ENCODE data around the gene TSPAN17. TPM values are rescaled to one million over a fixed set of nuclear protein-coding genes. Genes with fewer than 3 reads are reported as not detected.
"Not testable (repeated sequence)": the region's sequence is repeated elsewhere in the genome, so short reads cannot be mapped to it uniquely, and the experiment has no call there.

The TSPAN17 gene, protein sequence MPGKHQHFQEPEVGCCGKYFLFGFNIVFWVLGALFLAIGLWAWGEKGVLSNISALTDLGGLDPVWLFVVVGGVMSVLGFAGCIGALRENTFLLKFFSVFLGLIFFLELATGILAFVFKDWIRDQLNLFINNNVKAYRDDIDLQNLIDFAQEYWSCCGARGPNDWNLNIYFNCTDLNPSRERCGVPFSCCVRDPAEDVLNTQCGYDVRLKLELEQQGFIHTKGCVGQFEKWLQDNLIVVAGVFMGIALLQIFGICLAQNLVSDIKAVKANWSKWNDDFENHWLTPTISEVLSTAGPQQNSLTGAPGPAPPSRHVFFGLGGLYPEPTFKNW
- total RNA-seq (2014; rRNA removed; shearing (Covaris generic)) = 25.0 and 33.8 TPM in 2 replicates
- 61.2 and 69.5 TPM in 2 replicates for polyA plus RNA-seq (2014; cell fraction: nucleus; rRNA removed)

DNA sequence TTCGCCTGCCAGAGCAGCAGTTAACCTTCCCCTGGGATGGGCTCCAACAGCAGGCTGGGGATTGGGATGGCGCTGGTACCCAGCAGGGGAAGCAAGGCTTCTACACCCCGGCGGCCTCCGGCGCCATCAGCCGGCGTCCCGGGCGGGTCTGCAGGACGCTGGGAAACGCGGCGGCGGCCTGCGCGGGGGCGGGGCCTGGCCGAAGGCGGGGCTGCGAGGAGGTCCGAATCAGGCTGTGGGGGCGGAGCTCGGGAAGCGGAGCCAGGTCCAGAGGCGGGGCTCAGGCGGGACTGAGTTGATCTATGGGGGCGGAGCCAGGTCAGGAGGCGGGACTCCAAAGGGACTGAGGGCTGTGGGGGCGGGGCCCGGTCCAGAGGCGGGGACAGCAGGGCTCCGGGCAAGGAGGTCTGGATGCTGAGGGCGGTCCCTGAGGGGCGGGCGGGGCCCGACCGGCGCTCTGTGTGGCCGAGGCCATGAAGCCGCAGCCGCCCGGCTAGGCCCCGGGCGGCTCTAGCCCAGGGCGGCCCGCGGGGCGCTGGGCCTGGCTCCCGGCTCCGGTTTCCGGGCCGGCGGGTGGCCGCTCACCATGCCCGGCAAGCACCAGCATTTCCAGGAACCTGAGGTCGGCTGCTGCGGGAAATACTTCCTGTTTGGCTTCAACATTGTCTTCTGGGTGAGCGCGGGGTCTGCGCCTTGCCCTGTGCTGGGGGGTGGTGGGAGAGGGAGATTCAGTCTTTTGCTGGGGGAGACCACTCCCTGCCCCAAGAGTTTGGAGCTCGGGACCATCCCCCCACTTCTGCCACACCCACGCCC, at the start of gene TSPAN17:
TSS of gene TSPAN17 (plus strand) at position 455 of the 813 bp plus-strand sequence. CDS start at position 587, 132 bp downstream.
- peak; percentile 99 for DNase-seq (ENCODE audit: extremely low read depth, low read depth)

- not testable (repeated sequence) for DNase-seq (ENCODE audit: extremely low read depth, low read depth)
Measured at GRCh38 chr5:176599749-176600430, 47.4 kb upstream of the TSPAN17 start.

GRCh38 chr5:176601901-176602482, 45.3 kb upstream of the TSPAN17 start:
- DNase-seq (ENCODE audit: extremely low read depth, low read depth) = no peak

GRCh38 chr5:176603091-176603490, 44.2 kb upstream of the TSPAN17 start:
- DNase-seq (ENCODE audit: extremely low read depth, low read depth) = no peak

DNA sequence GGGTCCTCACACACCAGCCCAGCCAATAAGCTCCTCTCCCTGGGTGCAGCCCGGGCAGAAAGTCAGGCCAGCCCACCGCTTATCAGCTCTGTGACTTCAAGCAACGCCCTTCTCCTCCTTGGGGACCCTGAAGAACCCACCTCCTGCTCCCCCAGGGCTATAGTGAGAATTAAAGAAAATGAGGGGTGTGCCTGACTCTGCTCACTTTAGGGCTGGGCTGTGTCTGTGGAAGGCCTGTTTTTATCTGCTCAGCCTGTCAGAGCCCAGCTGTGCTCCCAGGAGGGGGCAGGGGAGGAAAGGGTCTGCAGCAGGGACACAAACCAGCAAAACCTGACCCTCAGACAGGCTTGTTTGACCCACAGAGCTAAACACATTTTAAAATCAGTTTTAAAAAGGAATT, 41.3 kb upstream of the TSPAN17 start:
- no peak for DNase-seq (ENCODE audit: extremely low read depth, low read depth)

DNA sequence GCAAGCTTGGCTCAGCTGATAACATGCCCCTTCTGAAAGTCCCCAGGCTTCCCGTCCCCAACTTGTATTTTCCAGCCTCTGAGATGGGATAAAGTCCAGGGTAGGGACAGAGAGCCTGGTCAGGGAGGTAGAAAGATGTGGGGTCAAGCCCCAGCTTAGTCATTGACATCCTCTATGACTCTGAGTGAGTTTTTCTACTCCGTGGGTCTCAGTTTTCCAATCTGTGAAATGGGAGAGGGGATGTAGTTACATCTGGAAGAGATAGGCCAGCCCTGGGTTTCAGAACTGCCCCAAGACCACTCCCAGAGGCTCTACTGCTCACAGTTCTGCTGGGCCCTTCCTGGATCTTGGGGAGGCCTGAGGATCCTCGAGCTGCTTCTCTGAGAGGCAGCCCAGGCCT, 40.4 kb upstream of the TSPAN17 start:
- DNase-seq (ENCODE audit: extremely low read depth, low read depth) = no peak

DNA sequence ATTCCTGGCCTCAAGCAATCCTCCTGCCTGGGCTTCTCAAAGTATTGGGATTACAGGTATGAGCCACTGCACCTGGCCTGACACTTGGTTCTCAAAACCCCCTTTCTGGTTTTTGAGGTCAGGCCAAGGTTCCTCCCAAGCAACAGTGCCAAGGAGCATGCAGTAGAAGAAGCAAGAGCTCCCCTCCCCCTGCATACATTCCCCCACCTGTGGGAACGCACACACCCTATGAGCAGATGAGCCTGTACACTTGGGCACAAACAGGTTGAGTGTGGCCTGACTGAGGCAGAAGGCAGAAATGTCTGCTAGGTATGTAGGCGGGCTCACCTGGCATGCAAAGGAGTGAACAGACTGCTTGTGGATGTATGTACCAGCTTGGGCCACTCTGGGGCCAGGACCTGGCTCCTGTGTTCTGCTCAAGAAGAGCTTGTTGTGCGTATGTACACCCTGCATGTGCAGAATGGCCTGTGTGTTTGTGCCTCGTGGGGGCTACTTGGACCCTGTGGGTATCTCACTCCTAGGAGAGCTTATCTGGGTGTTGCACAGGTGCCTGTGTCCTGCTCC, 39.1 kb upstream of the TSPAN17 start:
- DNase-seq (ENCODE audit: extremely low read depth, low read depth) = no peak

DNA sequence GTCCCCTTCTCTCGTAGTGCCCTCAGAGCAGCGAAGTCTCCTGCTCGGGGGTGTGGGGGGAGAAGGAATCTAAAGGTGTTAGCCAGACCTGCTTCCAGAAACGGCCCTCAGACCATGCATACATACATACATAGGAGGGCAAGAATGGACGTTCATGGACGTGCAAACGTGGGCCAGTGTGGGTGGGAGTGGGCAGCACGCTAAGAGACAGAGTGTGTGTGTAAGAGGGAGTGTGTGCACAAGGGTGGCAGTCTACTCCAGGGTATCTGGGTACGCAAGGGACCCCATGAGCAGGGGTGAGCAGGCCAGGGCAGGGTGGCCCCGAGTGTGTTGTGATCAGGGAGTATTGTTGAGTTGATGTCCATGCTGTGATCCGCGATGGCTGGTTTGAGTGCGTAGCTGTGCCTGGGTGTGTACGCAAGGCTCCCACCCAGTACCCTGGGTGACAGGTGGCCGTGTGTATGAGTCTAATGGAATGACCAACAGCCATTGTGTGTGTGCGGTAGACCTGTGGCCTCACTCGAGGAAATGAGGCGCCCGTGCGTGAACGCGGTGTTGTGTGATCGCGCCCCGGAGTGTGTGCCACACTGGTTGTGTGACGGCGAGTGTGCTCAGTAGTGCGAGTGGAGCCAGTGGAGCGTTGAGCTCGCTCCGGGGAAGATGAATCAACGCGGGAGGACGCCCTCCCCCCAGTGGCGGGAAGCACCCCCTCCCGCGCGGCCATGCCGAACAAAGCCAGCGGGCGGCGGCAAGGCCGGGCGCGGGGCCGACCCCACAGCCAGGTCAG, 38.2 kb upstream of the TSPAN17 start:
- no peak for DNase-seq (ENCODE audit: extremely low read depth, low read depth)

GRCh38 chr5:176609724-176610434, 37.4 kb upstream of the TSPAN17 start, which contains the start of gene GPRIN1:
TSS of gene GPRIN1 (minus strand) at chr5:176610156. CDS start at chr5:176599834, 10,322 bp downstream.
- DNase-seq (ENCODE audit: extremely low read depth, low read depth) = peak; percentile 53

GRCh38 chr5:176610435-176610773, 36.9 kb upstream of the TSPAN17 start:
- no peak for DNase-seq (ENCODE audit: extremely low read depth, low read depth)

GRCh38 chr5:176611435-176611834, 35.8 kb upstream of the TSPAN17 start:
- peak; percentile 48 for DNase-seq (ENCODE audit: extremely low read depth, low read depth)

DNA sequence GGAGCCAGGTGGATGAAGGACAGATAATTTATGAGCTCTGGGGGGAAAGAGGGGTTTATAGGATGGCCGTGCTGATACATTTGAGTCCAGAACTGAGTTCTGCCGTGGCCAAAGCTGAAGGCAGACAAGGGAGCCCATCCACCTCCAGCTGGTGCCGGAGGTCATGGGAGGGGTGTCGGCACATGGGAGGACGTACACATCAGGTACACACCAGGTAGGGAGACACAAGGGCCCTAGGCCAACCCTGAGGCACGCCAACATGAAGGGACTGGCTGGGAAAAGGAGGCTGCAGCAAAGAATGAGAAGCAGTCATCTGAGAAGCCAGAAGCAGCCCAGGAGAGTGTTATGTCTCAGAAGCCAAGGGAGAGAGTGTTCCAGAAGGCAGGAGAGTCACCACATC, 35.3 kb upstream of the TSPAN17 start:
- DNase-seq (ENCODE audit: extremely low read depth, low read depth) = no peak

GRCh38 chr5:176612855-176613254, 34.4 kb upstream of the TSPAN17 start:
- DNase-seq (ENCODE audit: extremely low read depth, low read depth) = no peak

DNA sequence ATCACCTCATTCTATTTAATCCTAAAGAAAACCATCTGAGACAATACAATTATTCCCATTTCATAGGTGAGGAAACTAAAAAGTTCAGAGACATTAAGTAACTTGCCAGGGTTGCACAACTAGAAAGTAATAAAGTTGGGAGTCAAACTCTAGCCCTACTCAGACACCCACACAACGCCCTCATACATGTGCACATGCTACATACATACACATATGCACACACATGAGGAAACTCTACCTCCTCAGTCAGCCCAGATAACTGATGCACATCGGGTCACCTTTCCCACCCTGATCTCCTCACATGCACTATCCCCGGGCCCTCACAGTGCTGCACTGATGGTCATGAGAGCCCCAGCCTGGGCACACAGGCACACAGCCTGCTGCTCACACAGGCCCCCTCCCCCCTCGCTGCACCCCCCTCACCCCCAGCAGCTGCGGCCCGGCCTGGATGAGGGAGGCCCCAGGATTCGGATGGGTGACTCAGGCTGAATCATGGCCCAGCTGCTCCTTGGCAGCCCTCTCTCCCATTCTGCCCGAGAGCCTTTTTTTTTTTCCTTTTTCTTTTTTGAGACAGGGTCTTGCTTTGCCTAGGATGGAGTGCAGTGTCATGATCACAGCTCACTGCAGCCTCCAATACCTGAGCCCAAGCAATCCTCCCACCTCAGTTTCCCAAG, 32.3 kb upstream of the TSPAN17 start:
- DNase-seq (ENCODE audit: extremely low read depth, low read depth) = no peak

DNA sequence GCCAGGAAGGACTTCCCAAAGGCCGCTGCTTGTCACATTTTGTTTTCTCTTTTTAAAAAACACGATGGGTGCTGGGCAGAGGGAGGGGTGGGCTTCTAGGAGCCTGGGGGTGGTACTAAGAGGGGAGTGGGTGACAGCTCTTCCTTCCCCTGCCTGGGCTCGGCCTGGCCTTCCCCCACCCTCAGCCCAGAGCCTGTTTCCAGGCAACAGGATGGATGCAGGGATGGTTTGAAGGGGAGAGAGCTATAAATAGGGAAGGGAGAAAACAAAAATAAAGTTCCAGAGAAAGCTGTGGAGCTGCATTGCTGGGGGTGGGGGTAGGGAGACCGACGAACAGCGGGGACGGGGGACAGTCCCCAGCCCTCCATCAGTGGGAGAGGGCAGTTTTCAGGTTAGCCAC, 30.8 kb upstream of the TSPAN17 start:
- no peak for DNase-seq (ENCODE audit: extremely low read depth, low read depth)

GRCh38 chr5:176618783-176619182, 28.5 kb upstream of the TSPAN17 start:
- DNase-seq (ENCODE audit: extremely low read depth, low read depth) = no peak

- DNase-seq (ENCODE audit: extremely low read depth, low read depth) = peak; percentile 62
Measured at GRCh38 chr5:176619203-176619568, 28.1 kb upstream of the TSPAN17 start.

GRCh38 chr5:176619569-176620332, 27.5 kb upstream of the TSPAN17 start:
- DNase-seq (ENCODE audit: extremely low read depth, low read depth) = no peak
